GM23338 (cell line): ENCODE results near the gene TMEM167B. TPM values are rescaled to one million over a fixed set of nuclear protein-coding genes. Genes with fewer than 3 reads are reported as not detected.

Experiments
- EZH2 ChIP-seq: fragments of 200-600 bp; sonication (generic); IDR thresholded peaks from one replicate; pipeline ENCODE4 v1.8.0; 2017; ENCODE audit warnings: antibody characterized with exemption, mild to moderate bottlenecking, low read depth; ENCODE audit not compliant: unreplicated experiment
- STAT1 ChIP-seq: IDR thresholded peaks from one replicate; pipeline ENCODE4 v1.6.1; 2016; ENCODE audit warnings: antibody characterized with exemption; ENCODE audit not compliant: unreplicated experiment
- ZNF114 ChIP-seq: fragments of 250-450 bp; sonication (Bioruptor Pico); IDR thresholded peaks from 2 replicates; pipeline ENCODE4 v1.5.0; 2020; ENCODE audit warnings: mild to moderate bottlenecking, moderate library complexity
- ZNF331 ChIP-seq: fragments of 250-450 bp; sonication (Bioruptor Pico); IDR thresholded peaks from 2 replicates; pipeline ENCODE4 v1.5.0; 2020; ENCODE audit warnings: low read depth, mild to moderate bottlenecking, moderate library complexity
- polyA plus RNA-seq: library from polyadenylated mRNA; unstranded; fragments of >200 nt; fragmentation: Nextera tagmentation; extraction: Ambion mirVana; gene quantifications from 2 replicates; pipeline ENCODE4 v1.2.1, GENCODE V29; 2016
- total RNA-seq: library from RNA; depleted of rRNA; stranded (reverse); fragments of >200 nt; shearing (Covaris generic); gene quantifications from 2 replicates; pipeline ENCODE4 v1.2.3, GENCODE V29; 2014
- TF ChIP-seq, protein P1 (sequence below): fragments of 250-450 bp; sonication (Bioruptor Pico); IDR thresholded peaks from 2 replicates; pipeline ENCODE4 v1.5.0; 2020; ENCODE audit warnings: mild to moderate bottlenecking, moderate library complexity
- TF ChIP-seq, protein P2 (sequence below), 2 experiments: fragments of 200-600 bp in 1 of 2; sonication (generic) in 1 of 2; conservative IDR thresholded peaks; 2 replicates each; pipeline versions ENCODE4 v1.5.1 to v1.6.1; 2016 to 2017; ENCODE audit warnings: antibody characterized with exemption in 2 of 2, low read depth in 2 of 2, mild to moderate bottlenecking in 2 of 2, moderate library complexity in 1 of 2

The TMEM167B gene
- total and polyA plus RNA-seq, 2 experiments from 2014 or later: 9.8 to 10.7 TPM

GRCh38 chr1:109112652-109113285, 22.2 kb downstream of the TMEM167B start (continued):
- TF ChIP-seq, protein P1, sequence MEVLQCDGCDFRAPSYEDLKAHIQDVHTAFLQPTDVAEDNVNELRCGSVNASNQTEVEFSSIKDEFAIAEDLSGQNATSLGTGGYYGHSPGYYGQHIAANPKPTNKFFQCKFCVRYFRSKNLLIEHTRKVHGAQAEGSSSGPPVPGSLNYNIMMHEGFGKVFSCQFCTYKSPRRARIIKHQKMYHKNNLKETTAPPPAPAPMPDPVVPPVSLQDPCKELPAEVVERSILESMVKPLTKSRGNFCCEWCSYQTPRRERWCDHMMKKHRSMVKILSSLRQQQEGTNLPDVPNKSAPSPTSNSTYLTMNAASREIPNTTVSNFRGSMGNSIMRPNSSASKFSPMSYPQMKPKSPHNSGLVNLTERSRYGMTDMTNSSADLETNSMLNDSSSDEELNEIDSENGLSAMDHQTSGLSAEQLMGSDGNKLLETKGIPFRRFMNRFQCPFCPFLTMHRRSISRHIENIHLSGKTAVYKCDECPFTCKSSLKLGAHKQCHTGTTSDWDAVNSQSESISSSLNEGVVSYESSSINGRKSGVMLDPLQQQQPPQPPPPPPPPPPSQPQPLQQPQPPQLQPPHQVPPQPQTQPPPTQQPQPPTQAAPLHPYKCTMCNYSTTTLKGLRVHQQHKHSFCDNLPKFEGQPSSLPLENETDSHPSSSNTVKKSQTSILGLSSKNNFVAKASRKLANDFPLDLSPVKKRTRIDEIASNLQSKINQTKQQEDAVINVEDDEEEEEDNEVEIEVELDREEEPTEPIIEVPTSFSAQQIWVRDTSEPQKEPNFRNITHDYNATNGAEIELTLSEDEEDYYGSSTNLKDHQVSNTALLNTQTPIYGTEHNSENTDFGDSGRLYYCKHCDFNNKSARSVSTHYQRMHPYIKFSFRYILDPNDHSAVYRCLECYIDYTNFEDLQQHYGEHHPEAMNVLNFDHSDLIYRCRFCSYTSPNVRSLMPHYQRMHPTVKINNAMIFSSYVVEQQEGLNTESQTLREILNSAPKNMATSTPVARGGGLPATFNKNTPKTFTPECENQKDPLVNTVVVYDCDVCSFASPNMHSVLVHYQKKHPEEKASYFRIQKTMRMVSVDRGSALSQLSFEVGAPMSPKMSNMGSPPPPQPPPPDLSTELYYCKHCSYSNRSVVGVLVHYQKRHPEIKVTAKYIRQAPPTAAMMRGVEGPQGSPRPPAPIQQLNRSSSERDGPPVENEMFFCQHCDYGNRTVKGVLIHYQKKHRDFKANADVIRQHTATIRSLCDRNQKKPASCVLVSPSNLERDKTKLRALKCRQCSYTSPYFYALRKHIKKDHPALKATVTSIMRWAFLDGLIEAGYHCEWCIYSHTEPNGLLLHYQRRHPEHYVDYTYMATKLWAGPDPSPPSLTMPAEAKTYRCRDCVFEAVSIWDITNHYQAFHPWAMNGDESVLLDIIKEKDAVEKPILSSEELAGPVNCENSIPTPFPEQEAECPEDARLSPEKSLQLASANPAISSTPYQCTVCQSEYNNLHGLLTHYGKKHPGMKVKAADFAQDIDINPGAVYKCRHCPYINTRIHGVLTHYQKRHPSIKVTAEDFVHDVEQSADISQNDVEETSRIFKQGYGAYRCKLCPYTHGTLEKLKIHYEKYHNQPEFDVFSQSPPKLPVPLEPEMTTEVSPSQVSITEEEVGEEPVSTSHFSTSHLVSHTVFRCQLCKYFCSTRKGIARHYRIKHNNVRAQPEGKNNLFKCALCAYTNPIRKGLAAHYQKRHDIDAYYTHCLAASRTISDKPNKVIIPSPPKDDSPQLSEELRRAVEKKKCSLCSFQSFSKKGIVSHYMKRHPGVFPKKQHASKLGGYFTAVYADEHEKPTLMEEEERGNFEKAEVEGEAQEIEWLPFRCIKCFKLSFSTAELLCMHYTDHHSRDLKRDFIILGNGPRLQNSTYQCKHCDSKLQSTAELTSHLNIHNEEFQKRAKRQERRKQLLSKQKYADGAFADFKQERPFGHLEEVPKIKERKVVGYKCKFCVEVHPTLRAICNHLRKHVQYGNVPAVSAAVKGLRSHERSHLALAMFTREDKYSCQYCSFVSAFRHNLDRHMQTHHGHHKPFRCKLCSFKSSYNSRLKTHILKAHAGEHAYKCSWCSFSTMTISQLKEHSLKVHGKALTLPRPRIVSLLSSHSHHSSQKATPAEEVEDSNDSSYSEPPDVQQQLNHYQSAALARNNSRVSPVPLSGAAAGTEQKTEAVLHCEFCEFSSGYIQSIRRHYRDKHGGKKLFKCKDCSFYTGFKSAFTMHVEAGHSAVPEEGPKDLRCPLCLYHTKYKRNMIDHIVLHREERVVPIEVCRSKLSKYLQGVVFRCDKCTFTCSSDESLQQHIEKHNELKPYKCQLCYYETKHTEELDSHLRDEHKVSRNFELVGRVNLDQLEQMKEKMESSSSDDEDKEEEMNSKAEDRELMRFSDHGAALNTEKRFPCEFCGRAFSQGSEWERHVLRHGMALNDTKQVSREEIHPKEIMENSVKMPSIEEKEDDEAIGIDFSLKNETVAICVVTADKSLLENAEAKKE (CRISPR knock-in tag): no peak
- no peak for TF ChIP-seq STAT1
- no peak for TF ChIP-seq ZNF331 (CRISPR knock-in tag)
- TF ChIP-seq, protein P2, sequence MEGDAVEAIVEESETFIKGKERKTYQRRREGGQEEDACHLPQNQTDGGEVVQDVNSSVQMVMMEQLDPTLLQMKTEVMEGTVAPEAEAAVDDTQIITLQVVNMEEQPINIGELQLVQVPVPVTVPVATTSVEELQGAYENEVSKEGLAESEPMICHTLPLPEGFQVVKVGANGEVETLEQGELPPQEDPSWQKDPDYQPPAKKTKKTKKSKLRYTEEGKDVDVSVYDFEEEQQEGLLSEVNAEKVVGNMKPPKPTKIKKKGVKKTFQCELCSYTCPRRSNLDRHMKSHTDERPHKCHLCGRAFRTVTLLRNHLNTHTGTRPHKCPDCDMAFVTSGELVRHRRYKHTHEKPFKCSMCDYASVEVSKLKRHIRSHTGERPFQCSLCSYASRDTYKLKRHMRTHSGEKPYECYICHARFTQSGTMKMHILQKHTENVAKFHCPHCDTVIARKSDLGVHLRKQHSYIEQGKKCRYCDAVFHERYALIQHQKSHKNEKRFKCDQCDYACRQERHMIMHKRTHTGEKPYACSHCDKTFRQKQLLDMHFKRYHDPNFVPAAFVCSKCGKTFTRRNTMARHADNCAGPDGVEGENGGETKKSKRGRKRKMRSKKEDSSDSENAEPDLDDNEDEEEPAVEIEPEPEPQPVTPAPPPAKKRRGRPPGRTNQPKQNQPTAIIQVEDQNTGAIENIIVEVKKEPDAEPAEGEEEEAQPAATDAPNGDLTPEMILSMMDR (conservative IDR thresholded peaks at IDR 0.05; ENCODE audit: low read depth in 2 of 2): peak; percentile 98 to 99
- TF ChIP-seq ZNF114 (CRISPR knock-in tag): no peak
- peak; percentile 72 for TF ChIP-seq EZH2
